HUDEP-2 (cell line): Measurements from ENCODE around the gene PCDHA2.
A peak's percentile ranks its signal among the peaks of the same experiment; 100 is the strongest.
"Not testable (repeated sequence)": the region's sequence is repeated elsewhere in the genome, so short reads cannot be mapped to it uniquely, and the experiment has no call there.

Experiments used
- DNase-seq, 76 experiments: peaks; one replicate each; lab custom pipeline; 2025; ENCODE audit not compliant: unreplicated experiment in 76 of 76; lab: John Stamatoyannopoulos, UW

The PCDHA2 gene

GRCh38 chr5:140794595-140795258 lies at the start of gene PCDHA2:
PCDHA2 (plus strand) TSS chr5:140794852.
- DNase-seq: no peak

- DNase-seq: no peak
These were observed 41.1 kb upstream of the PCDHA2 start for GRCh38 chr5:140753561-140753960.

GRCh38 chr5:140764177-140764973 lies 30.3 kb upstream of the PCDHA2 start:
- peak in 1 of 76 experiments; percentile 0 for DNase-seq

GRCh38 chr5:140767444-140767843 lies 27.2 kb upstream of the PCDHA2 start:
- DNase-seq: no peak

- DNase-seq: no peak
These were observed 14.1 kb upstream of the PCDHA2 start for GRCh38 chr5:140780512-140780911.

GRCh38 chr5:140785905-140786686 lies 8.6 kb upstream of the PCDHA2 start, which contains the start of gene PCDHA1:
PCDHA1 (plus strand) TSS chr5:140786140.
- DNase-seq: peak in 2 of 76 experiments; percentile 6 to 8

- DNase-seq: not testable (repeated sequence)
These were observed 7.2 kb upstream of the PCDHA2 start for GRCh38 chr5:140787422-140787821.

- not testable (repeated sequence) for DNase-seq
These were observed 6.7 kb upstream of the PCDHA2 start for GRCh38 chr5:140787849-140788504.

GRCh38 chr5:140791089-140791488 lies 3.6 kb upstream of the PCDHA2 start:
- no peak for DNase-seq

GRCh38 chr5:140795259-140795641 lies 598 bp downstream of the PCDHA2 start:
- peak in 1 of 76 experiments; percentile 5 for DNase-seq

- DNase-seq: not testable (repeated sequence)
These were observed 1.5 kb downstream of the PCDHA2 start for GRCh38 chr5:140796072-140796717.

- DNase-seq: no peak
These were observed 2.1 kb downstream of the PCDHA2 start for GRCh38 chr5:140796718-140797095.

GRCh38 chr5:140800816-140801493 lies 6.3 kb downstream of the PCDHA2 start, which contains the start of gene PCDHA3:
PCDHA3 (plus strand) TSS chr5:140801057.
- peak in 1 of 76 experiments; percentile 1 for DNase-seq

- DNase-seq: no peak
These were observed 6.8 kb downstream of the PCDHA2 start for GRCh38 chr5:140801494-140801841.

- not testable (repeated sequence) for DNase-seq
These were observed 7.7 kb downstream of the PCDHA2 start for GRCh38 chr5:140802381-140802780.

GRCh38 chr5:140802781-140803271 lies 8.2 kb downstream of the PCDHA2 start:
- no peak for DNase-seq

GRCh38 chr5:140806834-140807775 lies 12.5 kb downstream of the PCDHA2 start, which contains the start of gene PCDHA4:
PCDHA4 (plus strand) TSS chr5:140807068.
- DNase-seq: peak in 10 of 76 experiments; percentile 1 to 36 (median 4)

GRCh38 chr5:140808241-140808888 lies 13.7 kb downstream of the PCDHA2 start:
- DNase-seq: not testable (repeated sequence)
